ENCODE results near the gene RAP1GAP2.

The RAP1GAP2 gene

GRCh38 chr17:3011891-3012290 is 215.7 kb downstream of the RAP1GAP2 start:
- TF ChIP-seq ISL1 (CRISPR knock-in tag; IDR thresholded peaks at IDR 0.05) (no peak), ZNF70 (CRISPR knock-in tag; IDR thresholded peaks at IDR 0.05) (no peak), CSDC2 (CRISPR knock-in tag; IDR thresholded peaks at IDR 0.05) (no peak), ZFP3 (CRISPR knock-in tag; IDR thresholded peaks at IDR 0.05) (no peak)
- TF ChIP-seq, protein P1, sequence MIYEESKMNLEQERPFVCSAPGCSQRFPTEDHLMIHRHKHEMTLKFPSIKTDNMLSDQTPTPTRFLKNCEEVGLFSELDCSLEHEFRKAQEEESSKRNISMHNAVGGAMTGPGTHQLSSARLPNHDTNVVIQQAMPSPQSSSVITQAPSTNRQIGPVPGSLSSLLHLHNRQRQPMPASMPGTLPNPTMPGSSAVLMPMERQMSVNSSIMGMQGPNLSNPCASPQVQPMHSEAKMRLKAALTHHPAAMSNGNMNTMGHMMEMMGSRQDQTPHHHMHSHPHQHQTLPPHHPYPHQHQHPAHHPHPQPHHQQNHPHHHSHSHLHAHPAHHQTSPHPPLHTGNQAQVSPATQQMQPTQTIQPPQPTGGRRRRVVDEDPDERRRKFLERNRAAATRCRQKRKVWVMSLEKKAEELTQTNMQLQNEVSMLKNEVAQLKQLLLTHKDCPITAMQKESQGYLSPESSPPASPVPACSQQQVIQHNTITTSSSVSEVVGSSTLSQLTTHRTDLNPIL (CRISPR knock-in tag; IDR thresholded peaks at IDR 0.05; ENCODE audit: low read depth): no peak
- ATAC-seq: no peak

- ATAC-seq: peak; percentile 95
Observed at GRCh38 chr17:3012926-3013581, 216.8 kb downstream of the RAP1GAP2 start.

DNA sequence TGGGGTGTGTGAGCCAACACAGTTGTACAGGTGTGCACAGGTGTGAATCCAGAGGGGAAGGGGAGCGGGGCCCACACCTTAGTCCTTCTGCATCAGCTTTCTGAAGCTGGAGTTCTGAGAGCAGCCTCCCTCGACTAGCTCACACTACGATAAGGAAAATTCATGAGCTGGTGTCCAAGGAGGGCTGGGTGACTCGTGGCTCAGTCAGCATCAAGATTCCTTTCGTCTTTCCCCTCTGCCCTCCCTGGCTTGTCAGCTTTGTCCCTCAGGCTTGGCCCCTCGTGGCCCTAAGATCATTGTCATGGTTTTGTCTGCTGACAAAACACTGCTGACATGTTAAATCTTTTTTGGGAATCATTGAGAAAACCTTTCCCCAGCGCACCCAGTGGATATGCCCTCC is 219.7 kb downstream of the RAP1GAP2 start:
- no peak for ATAC-seq
- no peak for TF ChIP-seq TOX (CRISPR knock-in tag; IDR thresholded peaks at IDR 0.05; ENCODE audit: borderline replicate concordance)
- TF ChIP-seq, protein P2, sequence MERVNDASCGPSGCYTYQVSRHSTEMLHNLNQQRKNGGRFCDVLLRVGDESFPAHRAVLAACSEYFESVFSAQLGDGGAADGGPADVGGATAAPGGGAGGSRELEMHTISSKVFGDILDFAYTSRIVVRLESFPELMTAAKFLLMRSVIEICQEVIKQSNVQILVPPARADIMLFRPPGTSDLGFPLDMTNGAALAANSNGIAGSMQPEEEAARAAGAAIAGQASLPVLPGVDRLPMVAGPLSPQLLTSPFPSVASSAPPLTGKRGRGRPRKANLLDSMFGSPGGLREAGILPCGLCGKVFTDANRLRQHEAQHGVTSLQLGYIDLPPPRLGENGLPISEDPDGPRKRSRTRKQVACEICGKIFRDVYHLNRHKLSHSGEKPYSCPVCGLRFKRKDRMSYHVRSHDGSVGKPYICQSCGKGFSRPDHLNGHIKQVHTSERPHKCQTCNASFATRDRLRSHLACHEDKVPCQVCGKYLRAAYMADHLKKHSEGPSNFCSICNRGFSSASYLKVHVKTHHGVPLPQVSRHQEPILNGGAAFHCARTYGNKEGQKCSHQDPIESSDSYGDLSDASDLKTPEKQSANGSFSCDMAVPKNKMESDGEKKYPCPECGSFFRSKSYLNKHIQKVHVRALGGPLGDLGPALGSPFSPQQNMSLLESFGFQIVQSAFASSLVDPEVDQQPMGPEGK (CRISPR knock-in tag; IDR thresholded peaks at IDR 0.05; ENCODE audit: borderline replicate concordance): no peak
- no peak for TF ChIP-seq ISL1 (CRISPR knock-in tag; IDR thresholded peaks at IDR 0.05)
- TF ChIP-seq ZFP3 (CRISPR knock-in tag; IDR thresholded peaks at IDR 0.05): no peak
- TF ChIP-seq OSR1 (CRISPR knock-in tag; IDR thresholded peaks at IDR 0.05): no peak
- TF ChIP-seq, protein P1 (CRISPR knock-in tag; IDR thresholded peaks at IDR 0.05; ENCODE audit: low read depth): no peak
- TF ChIP-seq PPARA (CRISPR knock-in tag; IDR thresholded peaks at IDR 0.05; ENCODE audit: borderline replicate concordance): no peak
- TF ChIP-seq ZFP30 (CRISPR knock-in tag; IDR thresholded peaks at IDR 0.05): no peak
- TF ChIP-seq ZNF565 (CRISPR knock-in tag; conservative IDR thresholded peaks at IDR 0.05; ENCODE audit: low read depth): no peak
- TF ChIP-seq ESRRG (CRISPR knock-in tag; IDR thresholded peaks at IDR 0.05): no peak
- no peak for TF ChIP-seq ZNF8 (CRISPR knock-in tag; IDR thresholded peaks at IDR 0.05)
- TF ChIP-seq CSDC2 (CRISPR knock-in tag; IDR thresholded peaks at IDR 0.05): no peak

More at GRCh38 chr17:3012926-3013581, 216.8 kb downstream of the RAP1GAP2 start:
- TF ChIP-seq, protein P3, sequence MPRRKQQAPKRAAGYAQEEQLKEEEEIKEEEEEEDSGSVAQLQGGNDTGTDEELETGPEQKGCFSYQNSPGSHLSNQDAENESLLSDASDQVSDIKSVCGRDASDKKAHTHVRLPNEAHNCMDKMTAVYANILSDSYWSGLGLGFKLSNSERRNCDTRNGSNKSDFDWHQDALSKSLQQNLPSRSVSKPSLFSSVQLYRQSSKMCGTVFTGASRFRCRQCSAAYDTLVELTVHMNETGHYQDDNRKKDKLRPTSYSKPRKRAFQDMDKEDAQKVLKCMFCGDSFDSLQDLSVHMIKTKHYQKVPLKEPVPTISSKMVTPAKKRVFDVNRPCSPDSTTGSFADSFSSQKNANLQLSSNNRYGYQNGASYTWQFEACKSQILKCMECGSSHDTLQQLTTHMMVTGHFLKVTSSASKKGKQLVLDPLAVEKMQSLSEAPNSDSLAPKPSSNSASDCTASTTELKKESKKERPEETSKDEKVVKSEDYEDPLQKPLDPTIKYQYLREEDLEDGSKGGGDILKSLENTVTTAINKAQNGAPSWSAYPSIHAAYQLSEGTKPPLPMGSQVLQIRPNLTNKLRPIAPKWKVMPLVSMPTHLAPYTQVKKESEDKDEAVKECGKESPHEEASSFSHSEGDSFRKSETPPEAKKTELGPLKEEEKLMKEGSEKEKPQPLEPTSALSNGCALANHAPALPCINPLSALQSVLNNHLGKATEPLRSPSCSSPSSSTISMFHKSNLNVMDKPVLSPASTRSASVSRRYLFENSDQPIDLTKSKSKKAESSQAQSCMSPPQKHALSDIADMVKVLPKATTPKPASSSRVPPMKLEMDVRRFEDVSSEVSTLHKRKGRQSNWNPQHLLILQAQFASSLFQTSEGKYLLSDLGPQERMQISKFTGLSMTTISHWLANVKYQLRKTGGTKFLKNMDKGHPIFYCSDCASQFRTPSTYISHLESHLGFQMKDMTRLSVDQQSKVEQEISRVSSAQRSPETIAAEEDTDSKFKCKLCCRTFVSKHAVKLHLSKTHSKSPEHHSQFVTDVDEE (CRISPR knock-in tag; IDR thresholded peaks at IDR 0.05): no peak
- TF ChIP-seq CSDC2 (CRISPR knock-in tag; IDR thresholded peaks at IDR 0.05) (no peak), BACH2 (CRISPR knock-in tag; IDR thresholded peaks at IDR 0.05; ENCODE audit: borderline replicate concordance) (no peak), ZFP30 (CRISPR knock-in tag; IDR thresholded peaks at IDR 0.05) (no peak), ISL1 (CRISPR knock-in tag; IDR thresholded peaks at IDR 0.05) (no peak), ZNF8 (CRISPR knock-in tag; IDR thresholded peaks at IDR 0.05) (no peak), TCF4 (CRISPR knock-in tag; IDR thresholded peaks at IDR 0.05; ENCODE audit: borderline replicate concordance) (no peak), ZFP3 (CRISPR knock-in tag; IDR thresholded peaks at IDR 0.05) (no peak), ZC3H10 (CRISPR knock-in tag; IDR thresholded peaks at IDR 0.05) (no peak), RARB (CRISPR knock-in tag; IDR thresholded peaks at IDR 0.05) (no peak)
- TF ChIP-seq, protein P4, sequence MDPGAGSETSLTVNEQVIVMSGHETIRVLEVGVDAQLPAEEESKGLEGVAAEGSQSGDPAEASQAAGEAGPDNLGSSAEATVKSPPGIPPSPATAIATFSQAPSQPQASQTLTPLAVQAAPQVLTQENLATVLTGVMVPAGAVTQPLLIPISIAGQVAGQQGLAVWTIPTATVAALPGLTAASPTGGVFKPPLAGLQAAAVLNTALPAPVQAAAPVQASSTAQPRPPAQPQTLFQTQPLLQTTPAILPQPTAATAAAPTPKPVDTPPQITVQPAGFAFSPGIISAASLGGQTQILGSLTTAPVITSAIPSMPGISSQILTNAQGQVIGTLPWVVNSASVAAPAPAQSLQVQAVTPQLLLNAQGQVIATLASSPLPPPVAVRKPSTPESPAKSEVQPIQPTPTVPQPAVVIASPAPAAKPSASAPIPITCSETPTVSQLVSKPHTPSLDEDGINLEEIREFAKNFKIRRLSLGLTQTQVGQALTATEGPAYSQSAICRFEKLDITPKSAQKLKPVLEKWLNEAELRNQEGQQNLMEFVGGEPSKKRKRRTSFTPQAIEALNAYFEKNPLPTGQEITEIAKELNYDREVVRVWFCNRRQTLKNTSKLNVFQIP (CRISPR knock-in tag; IDR thresholded peaks at IDR 0.05; ENCODE audit: borderline replicate concordance, low read depth): no peak
- TF ChIP-seq, protein P2 (CRISPR knock-in tag; IDR thresholded peaks at IDR 0.05; ENCODE audit: borderline replicate concordance): no peak
- TF ChIP-seq, protein P5, sequence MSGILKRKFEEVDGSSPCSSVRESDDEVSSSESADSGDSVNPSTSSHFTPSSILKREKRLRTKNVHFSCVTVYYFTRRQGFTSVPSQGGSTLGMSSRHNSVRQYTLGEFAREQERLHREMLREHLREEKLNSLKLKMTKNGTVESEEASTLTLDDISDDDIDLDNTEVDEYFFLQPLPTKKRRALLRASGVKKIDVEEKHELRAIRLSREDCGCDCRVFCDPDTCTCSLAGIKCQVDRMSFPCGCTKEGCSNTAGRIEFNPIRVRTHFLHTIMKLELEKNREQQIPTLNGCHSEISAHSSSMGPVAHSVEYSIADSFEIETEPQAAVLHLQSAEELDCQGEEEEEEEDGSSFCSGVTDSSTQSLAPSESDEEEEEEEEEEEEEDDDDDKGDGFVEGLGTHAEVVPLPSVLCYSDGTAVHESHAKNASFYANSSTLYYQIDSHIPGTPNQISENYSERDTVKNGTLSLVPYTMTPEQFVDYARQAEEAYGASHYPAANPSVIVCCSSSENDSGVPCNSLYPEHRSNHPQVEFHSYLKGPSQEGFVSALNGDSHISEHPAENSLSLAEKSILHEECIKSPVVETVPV (CRISPR knock-in tag; IDR thresholded peaks at IDR 0.05): no peak
